ENCODE results near the gene SLC16A3.

The SLC16A3 gene

DNA sequence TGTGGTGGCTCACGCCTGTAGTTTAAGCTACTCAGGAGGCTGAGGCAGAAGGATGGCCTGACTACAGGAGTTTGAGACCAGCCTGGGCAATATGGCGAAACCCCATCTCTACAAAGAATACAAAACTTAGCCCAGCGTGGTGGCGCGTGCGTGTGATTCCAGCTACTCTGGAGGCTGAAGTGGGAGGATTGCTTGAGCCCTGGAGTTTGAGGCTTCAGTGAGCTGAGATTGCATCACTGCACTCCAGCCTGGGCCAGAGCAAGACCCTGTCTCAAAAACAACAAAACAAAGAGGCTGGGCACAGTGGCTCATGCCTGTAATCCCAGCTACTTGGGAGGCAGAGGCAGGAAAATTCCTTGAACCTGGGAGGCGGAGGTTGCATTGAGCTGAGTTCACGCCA lies 51.7 kb downstream of the SLC16A3 start:
- no peak for DNase-seq

- DNase-seq, result no peak
These were observed 52.2 kb downstream of the SLC16A3 start for GRCh38 chr17:82281076-82281475.

- no peak for DNase-seq
These were observed 52.8 kb downstream of the SLC16A3 start for GRCh38 chr17:82281502-82282238.

DNA sequence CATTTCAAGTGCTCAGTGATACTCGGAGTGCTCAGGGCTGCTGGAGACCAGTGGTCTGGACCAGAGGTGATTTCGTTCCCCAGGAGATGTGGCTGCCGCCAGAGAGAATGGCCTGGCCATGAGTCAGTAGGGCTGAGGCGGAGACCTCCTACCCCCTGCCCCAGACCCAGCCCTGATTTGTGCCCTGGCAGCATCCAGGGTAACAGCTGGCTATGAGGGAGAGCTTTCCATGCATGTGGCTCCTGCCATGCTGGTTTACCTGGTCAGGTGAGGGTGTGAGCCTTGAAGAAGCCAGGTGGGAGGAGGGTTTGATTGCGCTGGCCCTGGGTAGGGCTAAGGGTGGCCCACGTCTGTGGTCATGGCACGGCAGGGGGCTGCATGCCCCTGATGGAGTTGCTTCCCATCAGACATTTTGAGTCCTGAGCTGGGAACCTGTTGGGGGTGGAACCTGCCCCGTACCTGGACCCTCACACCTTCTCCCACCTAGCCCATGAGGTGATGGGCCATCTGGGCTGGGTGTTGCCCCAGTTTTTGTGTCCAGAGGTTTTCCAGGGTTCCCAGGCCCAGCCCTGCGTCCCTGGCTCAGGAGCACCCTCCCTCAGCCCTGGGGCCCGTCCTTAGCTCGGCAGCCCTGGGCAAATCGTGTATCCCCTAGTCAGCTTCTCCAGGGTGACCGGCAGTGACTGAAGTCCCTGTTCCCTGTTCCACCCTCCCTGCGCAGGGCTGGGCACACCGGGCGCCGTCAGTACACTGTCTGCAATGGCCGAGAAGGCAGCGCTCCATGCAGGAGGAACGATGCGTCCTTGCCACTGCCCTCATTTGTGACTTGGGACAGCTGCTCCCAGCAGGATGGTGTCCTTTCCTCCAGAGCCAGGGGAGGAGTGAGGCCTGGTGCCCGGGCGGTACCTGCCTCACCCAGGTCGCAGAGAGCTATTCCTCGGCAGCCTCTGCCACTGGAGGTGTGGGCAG lies 53.7 kb downstream of the SLC16A3 start:
- DNase-seq, result no peak

DNA sequence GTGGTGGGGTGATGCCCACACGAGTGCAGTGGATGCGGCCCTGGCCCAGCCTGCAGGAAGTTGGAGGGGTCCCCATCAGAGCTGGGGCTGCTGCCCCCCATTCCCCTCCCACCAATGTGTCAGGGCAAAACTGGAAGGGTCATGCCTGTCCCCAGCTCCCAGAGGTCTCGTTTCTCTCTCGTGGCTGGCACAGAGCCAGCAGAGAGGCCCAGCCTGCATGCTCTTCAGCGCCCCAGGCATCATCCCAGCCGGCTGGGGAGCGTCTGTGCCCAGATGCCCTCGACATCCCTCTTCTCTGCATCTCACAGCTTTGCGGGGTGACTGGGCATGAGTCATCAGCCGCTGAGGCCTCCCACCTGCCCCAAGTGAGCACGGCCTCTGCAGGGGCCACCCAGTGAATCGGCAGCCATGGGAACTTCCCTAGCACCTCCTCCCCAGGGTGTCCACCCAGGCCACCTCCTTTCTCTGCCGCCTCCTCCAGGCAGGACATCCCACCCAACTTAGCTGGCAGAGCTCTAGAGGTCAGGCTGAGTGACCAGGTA lies 54.4 kb downstream of the SLC16A3 start:
- no peak for DNase-seq

DNA sequence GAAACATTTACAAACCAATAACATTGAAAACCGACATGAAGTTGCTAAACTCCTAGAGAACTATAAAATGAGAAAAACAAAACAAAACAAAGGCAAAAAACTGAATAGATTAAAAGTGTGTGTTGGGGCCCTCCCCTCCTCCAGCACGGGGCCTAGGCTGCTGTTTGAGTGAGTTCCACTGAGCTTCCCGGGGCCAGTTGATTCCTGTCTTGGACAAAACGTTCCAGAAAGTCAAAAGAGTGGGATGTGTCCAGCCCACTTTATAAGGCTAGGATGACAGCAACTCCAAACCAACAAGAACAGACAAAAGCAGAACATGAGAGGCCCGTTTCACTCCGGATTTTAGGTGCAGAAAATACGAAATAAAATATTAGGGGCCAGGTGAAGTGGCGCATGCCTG lies 56.3 kb downstream of the SLC16A3 start:
- no peak for DNase-seq

- DNase-seq, result no peak
These were observed 58.4 kb downstream of the SLC16A3 start for GRCh38 chr17:82287013-82287867.

DNA sequence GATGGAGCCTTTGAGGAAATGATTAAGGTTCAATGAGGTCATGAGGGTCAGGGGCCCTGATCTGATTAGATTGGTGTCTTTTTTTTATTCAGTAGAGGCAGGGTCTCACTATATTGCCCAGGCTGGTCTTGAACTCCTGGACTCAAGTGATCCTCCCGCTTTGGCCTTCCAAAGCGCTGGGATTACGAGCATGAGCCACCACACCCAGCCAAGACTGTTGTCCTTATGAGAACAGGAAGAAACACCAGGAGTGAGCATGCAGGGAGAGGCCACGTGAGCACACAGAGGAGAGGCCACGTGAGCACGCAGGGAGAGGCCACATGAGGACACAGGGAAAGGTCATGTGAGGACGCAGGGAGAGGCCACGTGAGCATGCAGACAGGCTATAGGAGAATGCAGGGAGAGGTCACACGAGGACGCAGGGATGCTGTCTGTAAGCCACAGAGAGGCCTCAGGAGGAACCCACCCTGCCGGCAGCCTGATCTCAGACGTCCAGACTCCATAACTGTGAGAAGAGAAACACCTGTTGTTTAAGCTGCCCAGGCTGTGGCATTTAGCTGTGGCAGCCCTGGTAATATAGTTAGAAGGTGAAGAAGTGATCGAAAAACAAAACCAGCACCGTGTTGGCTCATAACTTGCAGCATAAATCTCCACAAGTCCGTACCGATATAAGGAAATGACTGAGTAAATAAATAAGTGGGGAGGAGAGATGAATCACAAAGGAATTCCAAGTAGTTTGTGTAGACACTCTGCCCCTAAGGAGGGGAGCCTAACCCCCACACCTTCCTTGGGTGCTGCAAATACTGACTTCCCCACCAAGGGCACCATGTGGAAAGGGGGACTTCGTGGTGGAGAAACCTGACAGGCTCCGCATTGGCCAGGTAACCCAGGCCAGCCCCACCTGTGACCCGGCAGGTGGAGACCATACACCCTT lies 59.3 kb downstream of the SLC16A3 start:
- DNase-seq, result no peak

All from anterior cingulate cortex (tissue), 58 donors.